Measurements from ENCODE around the gene ATG16L2.
A peak's percentile ranks its signal among the peaks of the same experiment; 100 is the strongest.

Gene ATG16L2, protein sequence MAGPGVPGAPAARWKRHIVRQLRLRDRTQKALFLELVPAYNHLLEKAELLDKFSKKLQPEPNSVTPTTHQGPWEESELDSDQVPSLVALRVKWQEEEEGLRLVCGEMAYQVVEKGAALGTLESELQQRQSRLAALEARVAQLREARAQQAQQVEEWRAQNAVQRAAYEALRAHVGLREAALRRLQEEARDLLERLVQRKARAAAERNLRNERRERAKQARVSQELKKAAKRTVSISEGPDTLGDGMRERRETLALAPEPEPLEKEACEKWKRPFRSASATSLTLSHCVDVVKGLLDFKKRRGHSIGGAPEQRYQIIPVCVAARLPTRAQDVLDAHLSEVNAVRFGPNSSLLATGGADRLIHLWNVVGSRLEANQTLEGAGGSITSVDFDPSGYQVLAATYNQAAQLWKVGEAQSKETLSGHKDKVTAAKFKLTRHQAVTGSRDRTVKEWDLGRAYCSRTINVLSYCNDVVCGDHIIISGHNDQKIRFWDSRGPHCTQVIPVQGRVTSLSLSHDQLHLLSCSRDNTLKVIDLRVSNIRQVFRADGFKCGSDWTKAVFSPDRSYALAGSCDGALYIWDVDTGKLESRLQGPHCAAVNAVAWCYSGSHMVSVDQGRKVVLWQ

GRCh38 chr11:72814286-72815109 is at the start of gene ATG16L2:
Gene ATG16L2, plus strand, starts transcription at chr11:72814411. Its CDS starts 35 bp downstream, at chr11:72814446.
- DNase-seq = peak; percentile 82

GRCh38 chr11:72764503-72764902 is 49.7 kb upstream of the ATG16L2 start:
- no peak for DNase-seq

DNA sequence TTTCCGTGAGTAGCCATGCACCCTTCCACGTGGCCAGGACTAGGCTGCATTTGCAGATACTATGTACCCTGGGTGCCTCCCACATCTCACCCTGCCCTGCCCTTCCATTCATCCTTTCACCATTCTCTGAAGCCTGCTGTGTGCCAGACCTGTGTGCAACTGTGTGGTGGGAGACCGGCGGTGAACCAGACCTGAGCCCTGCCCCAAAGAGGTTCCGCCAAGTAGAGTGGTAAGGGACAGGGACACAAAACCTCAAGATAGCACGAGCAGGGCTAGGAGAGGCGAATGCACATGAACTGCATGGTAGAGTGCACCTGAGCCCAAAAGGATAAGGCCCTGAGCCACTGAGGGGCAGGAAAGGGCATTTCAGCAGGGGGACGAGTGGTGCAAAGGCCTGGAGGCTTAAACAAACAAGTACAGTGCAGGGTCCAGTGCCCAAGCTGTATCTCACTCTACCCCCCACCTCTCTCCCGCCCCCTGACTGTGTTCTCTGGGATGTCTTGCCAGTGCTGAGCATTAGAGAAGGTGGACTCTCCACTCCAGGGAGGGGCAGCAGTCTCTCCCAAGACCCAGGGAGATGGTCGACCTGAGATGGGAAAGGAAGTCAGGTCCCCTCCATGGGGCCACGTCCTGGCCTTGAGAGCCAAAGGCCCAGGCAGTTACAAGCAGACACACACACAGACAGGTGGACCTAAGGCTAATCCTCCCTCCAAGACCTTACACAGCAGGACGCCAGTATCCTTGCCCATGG is 47.9 kb upstream of the ATG16L2 start:
- DNase-seq = no peak

GRCh38 chr11:72767203-72768062 is 46.8 kb upstream of the ATG16L2 start:
- DNase-seq = no peak

GRCh38 chr11:72768581-72768980 is 45.6 kb upstream of the ATG16L2 start:
- DNase-seq = no peak

DNA sequence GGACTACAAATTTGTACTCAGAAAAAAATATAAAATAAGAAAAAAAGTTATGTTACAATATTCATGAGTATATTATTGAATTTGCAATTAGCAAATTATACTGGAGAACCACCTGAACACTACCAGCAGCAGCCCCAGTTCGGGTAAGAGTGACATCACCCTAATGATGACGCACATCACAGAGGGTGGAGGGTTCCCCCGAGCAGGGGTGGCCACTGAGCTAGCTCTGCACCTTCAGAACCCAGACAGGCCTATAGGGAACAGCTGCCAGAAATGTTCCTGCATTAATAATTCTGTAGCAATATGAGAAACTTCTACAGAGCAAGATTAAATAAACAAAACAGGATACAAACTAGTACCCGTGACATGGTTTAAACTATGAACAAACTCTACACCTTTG is 44.5 kb upstream of the ATG16L2 start:
- no peak for DNase-seq

- no peak for DNase-seq
These were observed 43.4 kb upstream of the ATG16L2 start for GRCh38 chr11:72770799-72771198.

- no peak for DNase-seq
These were observed 42.7 kb upstream of the ATG16L2 start for GRCh38 chr11:72771507-72771906.

GRCh38 chr11:72772059-72772458 is 42.2 kb upstream of the ATG16L2 start:
- no peak for DNase-seq

GRCh38 chr11:72773291-72773690 is 40.9 kb upstream of the ATG16L2 start:
- no peak for DNase-seq

GRCh38 chr11:72773696-72774095 is 40.5 kb upstream of the ATG16L2 start:
- DNase-seq = no peak

- no peak for DNase-seq
These were observed 39.7 kb upstream of the ATG16L2 start for GRCh38 chr11:72774499-72774898.

GRCh38 chr11:72775288-72776110 is 38.7 kb upstream of the ATG16L2 start:
- DNase-seq = no peak

GRCh38 chr11:72776117-72776843 is 37.9 kb upstream of the ATG16L2 start:
- DNase-seq = no peak

GRCh38 chr11:72776844-72777754 is 37.1 kb upstream of the ATG16L2 start:
- DNase-seq = no peak

GRCh38 chr11:72777755-72778278 is 36.4 kb upstream of the ATG16L2 start:
- DNase-seq = no peak

DNA sequence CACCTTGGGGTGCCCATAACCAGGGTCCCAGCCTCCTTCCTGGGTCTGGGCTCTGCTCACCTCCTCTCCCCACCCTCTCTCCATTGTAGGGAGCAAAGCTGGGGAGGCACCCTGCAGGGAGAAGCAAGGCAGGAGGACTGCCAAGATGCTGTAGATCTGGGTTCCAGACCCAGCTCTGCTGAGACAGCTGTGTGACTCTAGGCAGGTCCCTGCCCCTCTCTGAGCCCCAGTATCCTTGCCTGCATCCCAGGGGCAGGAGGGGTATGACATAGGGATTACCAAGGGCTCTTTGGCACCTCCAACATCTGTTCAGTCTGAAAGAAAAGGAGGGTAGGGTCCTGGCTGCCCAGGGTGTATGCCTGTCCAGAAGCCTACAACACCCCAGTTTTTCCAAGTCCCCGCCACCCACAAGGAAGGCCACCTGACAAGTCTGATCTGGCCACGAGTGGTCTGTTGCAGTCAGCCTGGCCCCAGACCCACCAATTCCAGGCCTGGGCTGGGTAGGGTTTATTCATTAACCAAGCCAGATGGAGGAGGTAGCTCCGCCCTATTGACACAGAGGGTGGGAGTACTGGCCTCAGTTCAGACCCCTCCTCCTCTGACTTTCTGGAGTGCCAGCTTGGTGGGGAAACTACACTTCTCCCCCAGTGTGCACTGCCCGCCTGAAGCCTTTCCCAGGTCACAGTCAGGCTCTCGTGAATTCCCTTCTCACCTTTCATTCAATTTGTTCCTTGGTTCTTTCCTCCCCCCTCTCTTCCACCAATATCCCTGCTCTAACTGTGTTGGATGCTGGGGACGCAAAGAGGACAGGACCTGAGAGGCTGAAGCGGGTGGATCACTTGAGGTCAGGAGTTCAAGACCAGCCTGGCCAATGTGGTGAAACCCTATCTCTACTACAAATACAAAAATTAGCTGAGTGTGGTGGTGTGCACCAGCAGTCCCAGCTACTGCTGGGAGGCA is 35.4 kb upstream of the ATG16L2 start:
- DNase-seq = no peak
